Retinal pigment epithelial cell (primary cell): ENCODE data around the gene HEMK1.

Experiments
- DNase-seq: peaks from one replicate; pipeline ENCODE4 v3.0.0-alpha.2; 2010; ENCODE audit warnings: low read depth
- H3K4me3 ChIP-seq: 2 replicates; pipeline ENCODE4 v1.5.1; 2011; ENCODE audit warnings: mild to moderate bottlenecking, low read length, control low read depth, moderate library complexity
- CTCF ChIP-seq: conservative IDR thresholded peaks from 2 replicates; pipeline ENCODE4 v1.5.1; 2011; ENCODE audit warnings: low read depth, low read length, control low read depth, inconsistent platforms

HEMK1 gene

GRCh38 chr3:50567011-50567385, 2.3 kb upstream of the HEMK1 start:
- H3K4me3 ChIP-seq, result peak overlapping the region; percentile 50
- no peak for DNase-seq
- TF ChIP-seq CTCF, result no peak

- H3K4me3 ChIP-seq, result peak within 1 kb of the TSS; percentile 96
- DNase-seq, result peak; percentile 65
- TF ChIP-seq CTCF, result no peak
These were observed 1.7 kb upstream of the HEMK1 start, which contains the start of gene C3orf18 for GRCh38 chr3:50567386-50568167. Gene C3orf18, minus strand, starts transcription at chr3:50567747. Its CDS starts 2,048 bp downstream, at chr3:50565699.

GRCh38 chr3:50570508-50571279, 1.4 kb downstream of the HEMK1 start:
- H3K4me3 ChIP-seq, result peak overlapping the region; percentile 96
- DNase-seq, result no peak
- TF ChIP-seq CTCF, result no peak

- DNase-seq, result no peak
- H3K4me3 ChIP-seq, result no peak overlapping the region
- no peak for TF ChIP-seq CTCF
These were observed 2.2 kb downstream of the HEMK1 start for GRCh38 chr3:50571486-50571885.

- no peak for DNase-seq
- H3K4me3 ChIP-seq, result no peak overlapping the region
- peak; percentile 93 for TF ChIP-seq CTCF
These were observed 2.8 kb downstream of the HEMK1 start for GRCh38 chr3:50572158-50572557.

- DNase-seq, result no peak
- no peak for TF ChIP-seq CTCF
- H3K4me3 ChIP-seq, result no peak overlapping the region
These were observed 3.6 kb downstream of the HEMK1 start for GRCh38 chr3:50572801-50573371.
